ENCODE measurements around the gene NEK7. TPM values are rescaled to one million over a fixed set of nuclear protein-coding genes. Genes with fewer than 3 reads are reported as not detected.
"Not testable (repeated sequence)": the region's sequence is repeated elsewhere in the genome, so short reads cannot be mapped to it uniquely, and the experiment has no call there.

Gene NEK7
- total RNA-seq, 4 donors from 2014 or later, result 95.7 to 145 (median 132) TPM

DNA sequence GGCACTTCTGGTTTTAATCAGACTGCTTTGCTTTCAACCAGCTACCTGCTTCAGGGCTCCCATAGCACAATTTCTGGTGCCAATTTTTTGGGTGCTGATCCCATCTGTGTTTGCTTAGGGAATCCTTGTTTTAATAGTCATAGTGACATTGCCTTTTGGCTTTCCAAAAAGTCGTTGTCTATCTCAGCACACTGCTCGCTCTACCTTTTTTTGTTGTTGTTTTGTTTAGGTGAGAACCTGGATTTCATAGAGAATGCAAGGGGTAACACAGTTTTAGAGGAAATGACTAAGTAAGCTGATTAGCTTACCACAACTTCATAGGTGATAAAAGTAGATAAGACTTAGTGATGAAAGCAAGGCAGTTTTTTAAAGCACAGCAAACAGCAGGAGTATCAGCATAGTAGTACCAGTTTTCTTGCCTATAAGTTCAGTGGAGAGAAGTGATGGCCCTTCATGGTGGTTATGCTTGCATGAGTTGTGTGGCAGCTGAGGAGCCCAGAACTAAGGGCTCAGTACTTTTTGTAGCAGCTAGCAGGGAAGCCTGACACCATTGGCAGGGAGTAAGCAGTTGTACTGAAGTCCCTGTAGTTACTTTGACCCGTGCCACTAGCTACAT is 31.3 kb downstream of the NEK7 start:
- Histone ChIP-seq H3K4me3 (no peak overlapping the region), H3K27ac (no peak overlapping the region), H3K27me3 (no peaks in the 10 kb centered on the region), H3K4me1 (peaks cover 0 to 12% of the 10 kb centered on the region in 2 donors), H3K36me3 (no peaks in the 10 kb centered on the region), H3K9me3 (no peaks in the 10 kb centered on the region)
- TF ChIP-seq POLR2A (IDR thresholded peaks at IDR 0.05), result no peak
- TF ChIP-seq, protein P1, sequence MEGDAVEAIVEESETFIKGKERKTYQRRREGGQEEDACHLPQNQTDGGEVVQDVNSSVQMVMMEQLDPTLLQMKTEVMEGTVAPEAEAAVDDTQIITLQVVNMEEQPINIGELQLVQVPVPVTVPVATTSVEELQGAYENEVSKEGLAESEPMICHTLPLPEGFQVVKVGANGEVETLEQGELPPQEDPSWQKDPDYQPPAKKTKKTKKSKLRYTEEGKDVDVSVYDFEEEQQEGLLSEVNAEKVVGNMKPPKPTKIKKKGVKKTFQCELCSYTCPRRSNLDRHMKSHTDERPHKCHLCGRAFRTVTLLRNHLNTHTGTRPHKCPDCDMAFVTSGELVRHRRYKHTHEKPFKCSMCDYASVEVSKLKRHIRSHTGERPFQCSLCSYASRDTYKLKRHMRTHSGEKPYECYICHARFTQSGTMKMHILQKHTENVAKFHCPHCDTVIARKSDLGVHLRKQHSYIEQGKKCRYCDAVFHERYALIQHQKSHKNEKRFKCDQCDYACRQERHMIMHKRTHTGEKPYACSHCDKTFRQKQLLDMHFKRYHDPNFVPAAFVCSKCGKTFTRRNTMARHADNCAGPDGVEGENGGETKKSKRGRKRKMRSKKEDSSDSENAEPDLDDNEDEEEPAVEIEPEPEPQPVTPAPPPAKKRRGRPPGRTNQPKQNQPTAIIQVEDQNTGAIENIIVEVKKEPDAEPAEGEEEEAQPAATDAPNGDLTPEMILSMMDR (IDR thresholded peaks at IDR 0.05), result no peak
- DNase-seq, result no peak
- intact Hi-C loops (cut with DNase I; ENCODE audit: low total_unique reads), result no loop called here

DNA sequence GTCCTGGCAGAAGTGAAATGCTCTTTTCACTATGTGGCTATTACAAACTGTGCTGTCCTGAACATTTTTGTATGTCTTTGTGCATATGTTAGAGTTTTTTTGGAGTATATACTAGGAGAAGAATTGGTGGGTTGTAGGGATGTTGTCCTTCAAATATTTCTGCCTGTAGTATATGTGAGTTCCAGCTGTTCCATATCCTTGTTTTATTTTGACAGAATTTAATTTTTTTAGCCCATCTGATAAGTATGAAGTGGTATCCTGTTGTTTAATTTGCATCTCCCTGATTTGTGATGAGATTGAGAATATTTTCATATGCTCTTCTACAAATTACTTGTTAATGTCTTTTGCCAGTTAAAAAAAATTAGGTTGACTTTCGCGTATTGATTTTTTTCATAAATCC is 34.3 kb downstream of the NEK7 start:
- Histone ChIP-seq H3K9me3 (no peaks in the 10 kb centered on the region), H3K36me3 (no peaks in the 10 kb centered on the region), H3K27ac (no peak overlapping the region), H3K4me3 (no peak overlapping the region), H3K27me3 (no peaks in the 10 kb centered on the region), H3K4me1 (peaks cover 0 to 12% of the 10 kb centered on the region in 2 donors)
- no peak for DNase-seq
- TF ChIP-seq, protein P1 (IDR thresholded peaks at IDR 0.05), result no peak
- TF ChIP-seq POLR2A (IDR thresholded peaks at IDR 0.05), result no peak
- intact Hi-C loops (cut with DNase I; ENCODE audit: low total_unique reads), result no loop called here

DNA sequence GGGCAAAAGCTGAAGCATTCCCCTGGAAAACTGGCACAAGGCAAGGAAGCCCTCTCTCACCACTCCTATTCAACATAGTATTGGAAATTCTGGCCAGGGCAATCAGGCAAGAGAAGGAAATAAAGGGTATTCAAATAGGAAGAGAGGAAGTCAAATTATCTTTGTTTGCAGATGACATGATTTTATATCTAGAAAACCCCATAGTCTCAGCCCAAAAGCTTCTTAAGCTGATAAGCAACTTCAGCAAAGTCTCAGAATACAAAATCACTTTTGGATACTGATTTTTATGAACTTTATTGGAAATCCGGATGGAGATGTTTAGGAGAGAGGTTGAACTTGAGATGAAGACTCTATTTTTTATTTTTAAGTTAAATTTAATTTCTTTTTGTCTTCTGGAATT is 37.1 kb downstream of the NEK7 start:
- not testable (repeated sequence) for H3K27me3 ChIP-seq, H3K9me3 ChIP-seq

DNA sequence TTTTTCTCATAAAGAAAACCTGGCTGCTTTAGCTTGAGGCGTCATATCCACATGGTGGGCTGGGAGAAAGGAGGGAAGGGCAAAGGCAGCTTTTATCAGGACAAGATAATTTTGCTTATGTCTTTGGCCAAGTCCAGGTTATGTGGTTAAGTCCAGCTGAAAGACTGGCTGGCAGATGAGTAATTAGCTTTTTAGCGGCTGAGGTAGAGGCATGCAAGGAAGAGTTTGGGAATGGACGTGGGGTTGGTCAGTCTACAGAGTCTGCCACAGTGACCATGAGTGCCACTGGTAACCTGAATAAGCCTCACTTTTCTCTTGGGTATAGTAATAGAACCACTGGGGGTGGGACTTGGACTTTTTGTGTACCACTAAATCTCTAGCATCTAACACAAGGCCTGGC is 39.8 kb downstream of the NEK7 start:
- H3K4me3 ChIP-seq, result no peak overlapping the region
- no peaks in the 10 kb centered on the region for H3K36me3 ChIP-seq
- no peaks in the 10 kb centered on the region for H3K4me1 ChIP-seq
- no peak overlapping the region for H3K27ac ChIP-seq
- TF ChIP-seq POLR2A (IDR thresholded peaks at IDR 0.05), result no peak
- TF ChIP-seq, protein P1 (IDR thresholded peaks at IDR 0.05), result no peak
- H3K27me3 ChIP-seq, result no peaks in the 10 kb centered on the region
- intact Hi-C loops (cut with DNase I; ENCODE audit: low total_unique reads), result no loop called here
- DNase-seq, result no peak
- H3K9me3 ChIP-seq, result no peaks in the 10 kb centered on the region

More for the DNA sequence above, 37.1 kb downstream of the NEK7 start:
- H3K4me3 ChIP-seq; intact Hi-C loops (cut with DNase I; ENCODE audit: low total_unique reads); H3K4me1 ChIP-seq; DNase-seq; H3K27ac ChIP-seq; H3K36me3 ChIP-seq: not testable (repeated sequence)

DNA sequence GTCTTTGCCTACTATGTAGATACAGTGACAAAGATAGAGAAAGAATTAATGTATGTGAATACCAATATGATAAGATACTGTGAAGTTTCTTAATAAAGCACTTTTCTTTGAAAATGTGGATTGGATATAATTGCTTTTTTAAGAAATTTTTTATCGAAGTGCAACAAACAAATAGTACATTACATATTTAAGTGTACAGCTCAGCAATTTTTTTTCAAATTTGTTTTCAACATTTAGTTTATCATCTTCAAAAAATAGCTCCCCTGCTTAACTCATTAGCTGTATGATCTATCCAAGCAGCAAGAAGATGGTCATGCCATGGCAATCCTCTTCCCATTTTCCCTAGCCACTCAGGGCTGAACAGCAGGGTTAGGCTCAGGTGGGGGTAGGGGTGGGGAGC is 40.5 kb downstream of the NEK7 start:
- no peak overlapping the region for H3K4me3 ChIP-seq
- no peaks in the 10 kb centered on the region for H3K4me1 ChIP-seq
- H3K27ac ChIP-seq, result no peak overlapping the region
- DNase-seq, result no peak
- no peaks in the 10 kb centered on the region for H3K27me3 ChIP-seq
- no peaks in the 10 kb centered on the region for H3K36me3 ChIP-seq
- H3K9me3 ChIP-seq, result no peaks in the 10 kb centered on the region
- TF ChIP-seq POLR2A (IDR thresholded peaks at IDR 0.05), result no peak
- TF ChIP-seq, protein P1 (IDR thresholded peaks at IDR 0.05), result no peak
- intact Hi-C loops (cut with DNase I; ENCODE audit: low total_unique reads), result no loop called here

DNA sequence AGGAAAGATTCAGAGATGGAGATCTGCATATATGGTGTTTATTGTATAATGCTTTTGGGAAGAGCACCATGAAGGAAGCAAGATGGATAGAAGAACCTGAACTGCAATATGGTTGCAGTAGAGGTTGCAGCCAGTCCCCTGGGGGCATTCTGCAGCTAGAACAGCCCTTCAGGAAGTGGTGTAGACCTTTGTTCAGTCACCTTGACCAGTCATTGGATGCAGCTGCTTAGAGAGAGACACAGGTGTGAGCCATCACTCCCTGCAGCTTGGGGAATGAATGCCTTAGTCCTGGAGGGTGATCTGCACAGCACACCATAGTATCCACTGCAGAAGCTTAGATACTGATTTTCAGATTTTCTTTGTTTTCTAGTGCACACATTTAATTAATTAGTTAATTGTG is 42.3 kb downstream of the NEK7 start:
- intact Hi-C loops (cut with DNase I; ENCODE audit: low total_unique reads), result no loop called here
- H3K4me1 ChIP-seq, result no peaks in the 10 kb centered on the region
- H3K9me3 ChIP-seq, result no peaks in the 10 kb centered on the region
- DNase-seq, result no peak
- H3K36me3 ChIP-seq, result no peaks in the 10 kb centered on the region
- no peak for TF ChIP-seq POLR2A (IDR thresholded peaks at IDR 0.05)
- TF ChIP-seq, protein P1 (IDR thresholded peaks at IDR 0.05), result no peak
- no peak overlapping the region for H3K4me3 ChIP-seq
- no peak overlapping the region for H3K27ac ChIP-seq
- H3K27me3 ChIP-seq, result no peaks in the 10 kb centered on the region

Measured in uterus (tissue), 4 donors.